Naive B cell (primary cell): ENCODE results near the gene MOB3B. TPM values are rescaled to one million over a fixed set of nuclear protein-coding genes. Genes with fewer than 3 reads are reported as not detected.
A peak's percentile ranks its signal among the peaks of the same experiment; 100 is the strongest.

Experiments used
- ATAC-seq, 2 donors: fragments of 150-1000 bp; cut with Tn5 transposase; 2 replicates each; pipeline ENCODE4 v1.10.0; 2021; ENCODE audit warnings: low read depth in 2 of 2, mild to moderate bottlenecking in 2 of 2, moderate library complexity in 2 of 2
- DNase-seq: peaks from one replicate; pipeline ENCODE4 v3.0.0; 2022
- H3K27ac Mint-ChIP-seq, 6 donors: one replicate each; pipeline ENCODE4 v1.8.0; 2020 to 2022; ENCODE audit warnings: mild to moderate bottlenecking in 6 of 6, mixed read lengths in 6 of 6, moderate library complexity in 5 of 6, inconsistent platforms in 2 of 6
- H3K27me3 Mint-ChIP-seq, 3 donors: one replicate each; pipeline ENCODE4 v1.8.0; 2021 to 2022; ENCODE audit warnings: mixed read lengths in 3 of 3, mild to moderate bottlenecking in 1 of 3
- H3K36me3 Mint-ChIP-seq, 2 donors: one replicate each; pipeline ENCODE4 v1.8.0; 2020 to 2022; ENCODE audit warnings: mixed read lengths in 2 of 2, inconsistent platforms in 1 of 2, mild to moderate bottlenecking in 1 of 2
- H3K4me1 Mint-ChIP-seq, 3 donors: one replicate each; pipeline ENCODE4 v1.8.0; 2020 to 2022; ENCODE audit warnings: mixed read lengths in 3 of 3, inconsistent platforms in 1 of 3, mild to moderate bottlenecking in 1 of 3, moderate library complexity in 1 of 3
- H3K4me3 Mint-ChIP-seq, 8 donors: one replicate each; pipeline ENCODE4 v1.8.0; 2020 to 2022; ENCODE audit warnings: mild to moderate bottlenecking in 8 of 8, mixed read lengths in 8 of 8, moderate library complexity in 8 of 8, inconsistent platforms in 2 of 8
- H3K9me3 Mint-ChIP-seq, 7 donors: one replicate each; pipeline ENCODE4 v1.8.0; 2020 to 2022; ENCODE audit warnings: mixed read lengths in 7 of 7, mild to moderate bottlenecking in 5 of 7, inconsistent platforms in 2 of 7, moderate library complexity in 1 of 7
- polyA plus RNA-seq, 6 donors: library from polyadenylated mRNA; unstranded; fragments of 300-500 nt; fragmentation: Illumina TruSeq; gene quantifications; one replicate each; pipeline ENCODE4 v1.2.3, GENCODE V29; 2021; ENCODE audit warnings: low read depth in 6 of 6

MOB3B gene
- polyA plus RNA-seq, 6 donors from 2014 or later = 9.5 to 19.8 (median 15.7) TPM

DNA sequence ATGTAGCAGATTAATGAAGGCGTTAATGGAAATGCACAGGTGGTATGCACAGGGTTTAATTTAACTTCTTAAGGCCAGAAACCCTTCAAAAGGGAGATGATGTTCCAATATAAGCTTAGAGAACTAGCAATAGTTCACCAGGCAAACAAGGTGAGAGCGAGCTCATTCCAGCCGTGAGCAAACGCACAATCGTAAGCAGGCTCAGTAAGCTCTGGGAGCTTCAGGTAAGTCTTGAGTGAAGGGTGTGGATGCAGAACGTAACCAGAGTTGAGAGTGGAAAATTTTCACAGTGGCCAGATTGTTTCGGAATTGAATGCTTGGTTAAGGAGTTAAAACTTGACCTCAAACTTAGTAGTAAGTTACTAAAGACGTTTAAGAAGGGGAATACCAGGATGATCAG, 238.3 kb downstream of the MOB3B start:
- H3K27ac Mint-ChIP-seq = no peak overlapping the region
- H3K36me3 Mint-ChIP-seq = no peaks in the 10 kb centered on the region
- ATAC-seq (no peak), DNase-seq (no peak)
- no peaks in the 10 kb centered on the region for H3K4me1 Mint-ChIP-seq
- no peaks in the 10 kb centered on the region for H3K9me3 Mint-ChIP-seq
- H3K4me3 Mint-ChIP-seq = no peak overlapping the region
- peaks cover 0 to 8% (median 8%) of the 10 kb centered on the region in 3 donors for H3K27me3 Mint-ChIP-seq

DNA sequence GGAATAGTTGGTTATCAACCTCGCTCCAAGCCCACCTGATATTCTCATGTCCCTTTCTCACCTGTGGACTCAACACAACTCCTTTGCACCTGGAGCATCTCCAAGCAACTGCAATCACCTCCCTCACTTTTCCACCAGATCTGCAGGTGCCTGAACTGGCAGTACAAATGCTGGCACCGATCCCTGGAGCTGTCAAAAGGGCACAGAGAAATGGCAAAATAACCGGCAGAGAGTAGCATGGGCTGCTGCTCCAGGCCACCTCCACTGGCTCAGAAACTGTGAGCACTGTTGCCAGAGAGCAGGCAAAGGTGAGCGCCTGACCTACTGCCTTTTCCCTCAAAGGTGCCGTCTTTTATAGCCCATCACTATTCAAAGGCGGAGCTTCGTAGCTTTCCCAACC, 247.3 kb downstream of the MOB3B start:
- DNase-seq (no peak), ATAC-seq (no peak)
- H3K27ac Mint-ChIP-seq = peak overlapping the region in 1 of 6 donors; percentile 34
- no peaks in the 10 kb centered on the region for H3K36me3 Mint-ChIP-seq
- H3K4me1 Mint-ChIP-seq = peaks cover 0 to 10% (median 10%) of the 10 kb centered on the region in 3 donors
- peaks cover 8 to 29% (median 9%) of the 10 kb centered on the region in 3 donors for H3K27me3 Mint-ChIP-seq
- H3K9me3 Mint-ChIP-seq = no peaks in the 10 kb centered on the region
- no peak overlapping the region for H3K4me3 Mint-ChIP-seq

DNA sequence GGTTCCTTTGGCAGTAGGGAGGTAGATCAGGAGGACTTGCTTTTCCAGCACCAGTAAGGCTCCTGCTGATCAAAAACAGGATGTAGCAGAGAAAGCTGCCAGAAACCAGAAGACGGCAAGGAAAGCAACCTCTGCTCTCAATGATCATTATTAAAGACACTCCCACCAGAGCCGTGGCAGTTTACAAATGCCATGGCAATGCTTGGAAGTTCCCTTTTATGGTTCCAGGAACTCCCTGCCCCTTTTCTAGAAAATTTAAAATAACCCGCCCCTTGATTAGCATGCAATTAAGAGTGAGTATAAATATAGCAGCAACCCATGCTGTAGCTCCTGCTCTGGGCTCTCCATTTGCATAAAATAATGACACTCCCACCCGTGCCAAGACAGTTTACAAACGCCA, 248.8 kb downstream of the MOB3B start:
- Mint-ChIP-seq H3K27ac (no peak overlapping the region), H3K36me3 (no peaks in the 10 kb centered on the region), H3K4me1 (peaks cover 0 to 15% (median 12%) of the 10 kb centered on the region in 3 donors), H3K9me3 (no peaks in the 10 kb centered on the region), H3K4me3 (no peak overlapping the region), H3K27me3 (peaks cover 4 to 22% (median 9%) of the 10 kb centered on the region in 3 donors)
- no peak for DNase-seq
- ATAC-seq = peak in 1 of 2 donors; percentile 27

DNA sequence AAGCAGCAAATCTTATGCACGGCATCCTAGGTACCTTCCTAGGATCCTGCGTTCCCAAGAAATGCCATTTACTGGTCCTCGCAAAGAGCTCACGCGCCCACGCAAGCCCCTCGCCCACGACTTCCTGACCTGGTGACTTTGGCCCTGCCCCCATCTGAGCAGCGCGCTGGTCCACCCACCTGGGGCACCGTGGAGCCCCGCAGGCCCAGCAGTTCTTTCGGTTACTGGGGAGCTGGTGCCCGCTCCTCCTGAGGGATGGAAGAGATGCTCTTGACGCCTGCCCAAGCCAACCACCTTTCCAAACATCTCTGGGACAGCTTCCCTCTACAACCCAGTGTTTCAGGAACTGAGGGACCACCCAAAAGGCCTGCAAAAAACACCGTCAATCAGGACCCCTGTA, 249.4 kb downstream of the MOB3B start:
- ATAC-seq = no peak
- peaks cover 4 to 21% (median 9%) of the 10 kb centered on the region in 3 donors for H3K27me3 Mint-ChIP-seq
- no peaks in the 10 kb centered on the region for H3K36me3 Mint-ChIP-seq
- no peak for DNase-seq
- H3K4me1 Mint-ChIP-seq = peaks cover 0 to 15% (median 12%) of the 10 kb centered on the region in 3 donors
- no peaks in the 10 kb centered on the region for H3K9me3 Mint-ChIP-seq
- no peak overlapping the region for H3K27ac Mint-ChIP-seq
- H3K4me3 Mint-ChIP-seq = no peak overlapping the region

DNA sequence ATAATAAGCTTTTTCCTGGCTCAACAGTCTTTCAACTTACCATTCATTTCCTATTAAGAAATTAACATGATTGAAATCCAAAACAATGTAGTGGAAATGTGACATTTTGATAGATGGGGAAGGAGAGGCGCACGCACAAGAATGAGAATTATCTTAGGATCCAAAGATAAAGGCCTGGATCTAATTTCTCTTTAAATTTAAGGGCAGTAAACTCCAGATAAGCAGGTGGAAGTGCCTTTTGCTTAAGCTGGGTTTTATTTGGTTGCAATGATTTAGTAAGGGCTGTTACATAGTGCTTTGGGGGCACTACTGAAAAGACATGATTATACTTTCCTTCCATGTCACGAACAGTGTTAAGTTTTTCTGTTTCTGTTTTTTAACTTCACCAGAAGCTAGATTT, 250.0 kb downstream of the MOB3B start:
- ATAC-seq (no peak), DNase-seq (no peak)
- peaks cover under 1 to 21% (median 9%) of the 10 kb centered on the region in 3 donors for H3K27me3 Mint-ChIP-seq
- H3K27ac Mint-ChIP-seq = no peak overlapping the region
- peaks cover 0 to 15% (median 12%) of the 10 kb centered on the region in 3 donors for H3K4me1 Mint-ChIP-seq
- H3K36me3 Mint-ChIP-seq = no peaks in the 10 kb centered on the region
- H3K4me3 Mint-ChIP-seq = no peak overlapping the region
- H3K9me3 Mint-ChIP-seq = no peaks in the 10 kb centered on the region

DNA sequence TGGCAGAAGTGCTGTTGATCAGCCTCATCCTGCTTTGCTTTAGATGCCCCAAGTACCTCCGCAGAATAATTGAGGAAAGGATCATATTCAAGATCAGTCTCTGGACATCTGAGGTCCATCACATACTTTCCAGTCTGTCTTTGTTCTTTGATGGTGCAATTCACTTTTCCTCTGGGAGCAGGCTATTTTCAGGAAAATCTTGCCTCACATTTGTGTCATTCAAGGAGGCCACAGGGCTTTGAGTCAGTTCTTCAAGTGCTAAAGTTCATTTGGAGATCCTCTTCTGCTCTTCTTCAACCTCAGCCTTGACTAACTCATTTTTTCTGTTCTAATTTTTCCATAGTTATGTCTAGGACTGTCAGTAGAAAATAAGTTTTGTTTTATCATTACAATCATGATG, 251.2 kb downstream of the MOB3B start:
- Mint-ChIP-seq H3K9me3 (no peaks in the 10 kb centered on the region), H3K4me3 (no peak overlapping the region), H3K27me3 (peaks cover 0 to 21% (median 9%) of the 10 kb centered on the region in 3 donors), H3K4me1 (peaks cover 0 to 15% (median 12%) of the 10 kb centered on the region in 3 donors), H3K27ac (no peak overlapping the region), H3K36me3 (no peaks in the 10 kb centered on the region)
- DNase-seq (no peak), ATAC-seq (no peak)

DNA sequence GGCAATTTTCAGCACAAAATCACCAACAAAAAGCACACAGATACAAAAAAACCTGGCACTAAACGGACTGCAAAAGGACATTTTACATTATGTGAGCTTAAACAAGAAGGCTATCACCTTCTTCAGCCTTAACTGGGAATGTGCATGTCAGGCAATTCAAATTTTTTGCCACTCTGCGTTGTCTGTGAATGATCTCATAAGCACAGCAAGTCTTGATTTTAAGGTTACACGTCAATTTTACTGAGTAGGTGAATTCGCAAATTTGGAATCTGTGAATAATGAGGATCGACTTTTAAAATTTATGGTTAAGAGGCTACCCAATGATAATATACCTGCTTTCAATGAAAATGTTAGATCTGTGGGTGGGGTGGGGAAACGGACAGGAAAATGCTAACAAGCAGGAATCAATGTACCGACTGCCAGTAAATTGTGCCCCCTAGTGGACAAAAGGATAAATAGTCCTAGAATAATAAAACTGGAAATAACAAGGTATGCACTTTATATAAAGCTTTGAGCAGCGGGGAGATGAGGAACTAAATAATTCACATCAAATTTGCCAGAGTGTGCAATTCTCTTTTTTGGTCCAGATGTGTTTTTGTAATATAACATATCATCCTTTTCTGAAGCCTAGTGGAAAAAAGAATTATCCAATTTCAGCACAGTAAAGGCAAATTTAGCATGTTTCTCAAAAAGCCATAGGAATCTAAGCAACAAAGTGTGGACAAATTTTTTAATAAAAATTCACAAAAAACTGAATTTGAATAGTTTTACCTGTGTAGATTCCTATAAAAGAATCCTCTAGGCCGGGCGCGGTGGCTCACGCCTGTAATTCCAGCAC, 253.2 kb downstream of the MOB3B start:
- peaks cover 0 to 5% (median 3%) of the 10 kb centered on the region in 3 donors for H3K27me3 Mint-ChIP-seq
- H3K36me3 Mint-ChIP-seq = no peaks in the 10 kb centered on the region
- H3K4me1 Mint-ChIP-seq = peaks cover 0 to 11% (median 10%) of the 10 kb centered on the region in 3 donors
- H3K9me3 Mint-ChIP-seq = no peaks in the 10 kb centered on the region
- ATAC-seq (peak in 1 of 2 donors; percentile 47), DNase-seq (peak; percentile 41)
- H3K4me3 Mint-ChIP-seq = no peak overlapping the region
- H3K27ac Mint-ChIP-seq = no peak overlapping the region

Other genes starting within 250 kb of the MOB3B start
- under 1 TPM in 2 of 6 donors, not detected in 4; 0.37 to 0.62 TPM for gene EQTN, start 232.7 kb downstream of the MOB3B start, polyA plus RNA-seq
- not detected for gene IFNK, start 5.5 kb downstream of the MOB3B start, polyA plus RNA-seq
- 10 to 100 TPM; 16.1 to 31.0 (median 23.2) TPM for gene C9orf72, start 43.7 kb upstream of the MOB3B start, polyA plus RNA-seq